Measurements from ENCODE around the gene SPTB. TPM values are rescaled to one million over a fixed set of nuclear protein-coding genes. Genes with fewer than 3 reads are reported as not detected.

SPTB gene
- total RNA-seq, 2 experiments from 2014 or later = 0.03 to 0.08 TPM

DNA sequence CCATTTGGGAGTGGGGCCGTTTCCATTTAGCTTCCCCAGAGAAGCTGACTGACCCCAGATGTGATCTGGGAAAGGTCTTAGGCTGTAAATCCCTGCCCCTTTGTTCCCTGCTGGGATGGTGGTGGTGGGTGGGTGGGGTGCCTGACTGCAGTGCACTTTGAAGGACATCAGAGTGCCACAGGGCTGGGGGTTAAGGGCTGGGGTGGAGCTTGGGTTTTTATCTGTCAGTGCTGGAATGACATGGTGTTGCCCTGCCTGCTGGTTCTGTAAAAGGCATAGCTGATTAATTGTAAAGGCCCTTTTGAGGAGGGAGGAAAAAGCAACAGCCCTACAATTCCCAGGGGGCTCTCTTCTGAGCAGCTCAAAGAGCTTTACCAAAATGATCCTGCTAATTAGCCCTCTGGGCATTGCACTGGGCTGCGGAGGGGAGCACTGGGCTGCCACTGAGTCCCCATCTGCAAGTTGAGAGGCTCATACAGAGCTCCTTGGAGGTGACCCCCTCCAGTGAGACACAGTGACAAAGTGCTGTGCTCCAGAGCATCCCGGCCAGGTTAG is 154.4 kb downstream of the SPTB start:
- no peak for DNase-seq
- Mint-ChIP-seq H3K4me3 (no peak overlapping the region), H3K4me1 (ENCODE audit: low read depth) (peaks cover 95% of the 10 kb centered on the region), H3K36me3 (ENCODE audit: low read depth) (peaks cover 7% of the 10 kb centered on the region), H3K27me3 (no peaks in the 10 kb centered on the region), H3K27ac (peak overlapping the region; percentile 82), H3K9me3 (no peaks in the 10 kb centered on the region)
- TF ChIP-seq CTCF (IDR thresholded peaks at IDR 0.05) = no peak
- POLR2A ChIA-PET = interaction anchor here (1.0 to 3.6 kb wide), 2 partner anchors 16 to 19 kb away, joined by 3 to 18 read pairs; no protein-coding TSS in a partner anchor
- peaks cover 9% of the 10 kb centered on the region for H3K36me3 ChIP-seq (ENCODE audit: insufficient read depth, low read length)
- peak overlapping the region; percentile 29 to 73 for H3K27ac ChIP-seq (ENCODE audit: low read depth in 1 of 2, low read length in 2 of 2)
- intact Hi-C loops (cut with DNase I, micrococcal nuclease) = no loop called here
- no peaks in the 10 kb centered on the region for H3K9me3 ChIP-seq (ENCODE audit: control insufficient read depth in 1 of 2, insufficient read depth in 1 of 2, low read length in 2 of 2)
- CTCF ChIA-PET = no interaction called here
- H3K27me3 ChIP-seq (ENCODE audit: control insufficient read depth in 1 of 2, insufficient read depth in 2 of 2, low read length in 2 of 2) = no peaks in the 10 kb centered on the region
- no peak for ATAC-seq (ENCODE audit: poor library complexity)
- no peak overlapping the region for H3K4me3 ChIP-seq (ENCODE audit: low read length)
- peaks cover 100% of the 10 kb centered on the region for H3K4me1 ChIP-seq (ENCODE audit: insufficient read depth, low read length)

DNA sequence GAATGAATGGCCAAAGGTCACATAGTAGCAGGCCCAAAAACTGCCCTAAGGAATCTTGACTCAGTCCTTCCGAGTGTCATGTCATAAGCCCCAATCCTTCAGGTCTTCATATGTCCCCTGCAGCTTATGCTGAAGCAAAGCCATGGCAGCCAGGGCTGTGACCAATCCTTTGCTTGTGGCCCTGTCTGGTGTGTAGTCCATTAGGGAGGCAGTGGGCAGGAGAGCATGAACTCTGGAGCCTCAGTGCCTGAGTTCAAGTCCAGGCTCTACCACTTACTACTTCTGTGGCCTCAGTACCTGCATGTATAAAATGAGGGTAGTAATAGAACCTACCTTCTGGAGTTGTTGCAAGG is 155.2 kb downstream of the SPTB start:
- POLR2A ChIA-PET = interaction anchor here (1.0 to 3.6 kb wide), 2 partner anchors 16 to 25 kb away, joined by 5 to 18 read pairs; no protein-coding TSS in a partner anchor
- intact Hi-C loops (cut with DNase I, micrococcal nuclease) = no loop called here
- DNase-seq = no peak
- CTCF ChIA-PET = interaction anchor here (1.3 to 2.5 kb wide), 2 partner anchors 36 to 167 kb away, joined by 3 to 6 read pairs; no protein-coding TSS in a partner anchor
- Histone ChIP-seq H3K4me3 (ENCODE audit: low read length) (no peak overlapping the region), H3K36me3 (ENCODE audit: insufficient read depth, low read length) (peaks cover 9% of the 10 kb centered on the region), H3K9me3 (ENCODE audit: control insufficient read depth in 1 of 2, insufficient read depth in 1 of 2, low read length in 2 of 2) (no peaks in the 10 kb centered on the region), H3K27ac (ENCODE audit: low read depth in 1 of 2, low read length in 2 of 2) (peak overlapping the region in 1 of 2 donors; percentile 73), H3K27me3 (ENCODE audit: control insufficient read depth in 1 of 2, insufficient read depth in 2 of 2, low read length in 2 of 2) (no peaks in the 10 kb centered on the region), H3K4me1 (ENCODE audit: insufficient read depth, low read length) (peaks cover 100% of the 10 kb centered on the region)
- TF ChIP-seq CTCF (IDR thresholded peaks at IDR 0.05) = no peak
- Mint-ChIP-seq H3K27me3 (no peaks in the 10 kb centered on the region), H3K4me3 (peak overlapping the region; percentile 69), H3K4me1 (ENCODE audit: low read depth) (peaks cover 95% of the 10 kb centered on the region), H3K9me3 (no peaks in the 10 kb centered on the region), H3K27ac (peak overlapping the region; percentile 82), H3K36me3 (ENCODE audit: low read depth) (no peaks in the 10 kb centered on the region)
- ATAC-seq (ENCODE audit: poor library complexity) = no peak

- H3K27me3 Mint-ChIP-seq = no peaks in the 10 kb centered on the region
- no peaks in the 10 kb centered on the region for H3K27me3 ChIP-seq (ENCODE audit: control insufficient read depth in 1 of 2, insufficient read depth in 2 of 2, low read length in 2 of 2)
- peak overlapping the region; percentile 69 for H3K4me3 Mint-ChIP-seq
- peaks cover 100% of the 10 kb centered on the region for H3K4me1 ChIP-seq (ENCODE audit: insufficient read depth, low read length)
- H3K27ac Mint-ChIP-seq = peak overlapping the region; percentile 82
- peaks cover 8% of the 10 kb centered on the region for H3K36me3 ChIP-seq (ENCODE audit: insufficient read depth, low read length)
- H3K4me3 ChIP-seq (ENCODE audit: low read length) = no peak overlapping the region
- ChIA-PET CTCF (interaction anchor here (1.3 to 2.5 kb wide), 2 partner anchors 37 to 168 kb away, joined by 3 to 6 read pairs; no protein-coding TSS in a partner anchor), POLR2A (interaction anchor here (0.7 to 3.6 kb wide), 3 partner anchors 15 to 27 kb away, joined by 3 to 18 read pairs (median 5); no protein-coding TSS in a partner anchor)
- intact Hi-C loops (cut with DNase I, micrococcal nuclease) = loop anchor here in 1 of 2 experiments (2.0 kb wide), 1 partner anchor 19 kb away; the partner anchor contains the start of gene PLEKHG3
- TF ChIP-seq CTCF (IDR thresholded peaks at IDR 0.05) = no peak
- ATAC-seq (ENCODE audit: poor library complexity) = peak; percentile 41
- H3K27ac ChIP-seq (ENCODE audit: low read depth in 1 of 2, low read length in 2 of 2) = peak overlapping the region; percentile 22 to 73
- peaks cover 92% of the 10 kb centered on the region for H3K4me1 Mint-ChIP-seq (ENCODE audit: low read depth)
- H3K9me3 Mint-ChIP-seq = no peaks in the 10 kb centered on the region
- H3K36me3 Mint-ChIP-seq (ENCODE audit: low read depth) = no peaks in the 10 kb centered on the region
- no peaks in the 10 kb centered on the region for H3K9me3 ChIP-seq (ENCODE audit: control insufficient read depth in 1 of 2, insufficient read depth in 1 of 2, low read length in 2 of 2)
- DNase-seq = peak in 4 of 14 experiments; percentile 32 to 70 (median 62)
Observed at GRCh38 chr14:64723691-64724577, 155.8 kb downstream of the SPTB start.

All from CD4-positive, alpha-beta T cell (primary cell).